K562 (cell line): ENCODE data around the gene CLPSL2. TPM values are rescaled to one million over a fixed set of nuclear protein-coding genes. Genes with fewer than 3 reads are reported as not detected.
A peak's percentile ranks its signal among the peaks of the same experiment; 100 is the strongest.

Source experiments
- CBX5 ChIP-seq: IDR thresholded peaks from 2 replicates; pipeline ENCODE4 v1.6.1; 2014; ENCODE audit warnings: low read depth, borderline replicate concordance
- CBX8 ChIP-seq: fragments of 200-600 bp; sonication (generic); IDR thresholded peaks from 2 replicates; pipeline ENCODE4 v1.6.1; 2012; ENCODE audit warnings: borderline replicate concordance, mixed run types, low read depth, mild to moderate bottlenecking, moderate library complexity, mixed read lengths, low read length, control low read depth, inconsistent platforms; ENCODE audit not compliant: poor library complexity, severe bottlenecking; ENCODE audit errors: extremely low read depth
- CCNT2 ChIP-seq: IDR thresholded peaks from 2 replicates; pipeline ENCODE4 v1.6.1; 2011; ENCODE audit warnings: borderline replicate concordance, low read depth, mild to moderate bottlenecking, moderate library complexity, mixed read lengths, low read length; ENCODE audit not compliant: insufficient read length; ENCODE audit errors: extremely low read depth
- ETS1 ChIP-seq: conservative IDR thresholded peaks from 2 replicates; pipeline ENCODE4 v1.6.1; 2011; ENCODE audit warnings: low read depth, mild to moderate bottlenecking, low read length; ENCODE audit not compliant: control insufficient read depth
- HBP1 ChIP-seq: fragments of 450-650 bp; formaldehyde crosslinking; IDR thresholded peaks from 2 replicates; pipeline ENCODE4 v1.4.0; 2022; ENCODE audit warnings: missing genetic modification characterization
- IRF2 ChIP-seq: sonication (generic); formaldehyde crosslinking; IDR thresholded peaks from 2 replicates; pipeline ENCODE4 v1.8.1; 2022; ENCODE audit warnings: mild to moderate bottlenecking, missing genetic modification reagents
- KAT2B ChIP-seq: IDR thresholded peaks from one replicate; pipeline ENCODE4 v1.6.1; 2012; ENCODE audit warnings: low read depth, mild to moderate bottlenecking, control low read depth, inconsistent platforms, low read length, moderate library complexity
- MED1 ChIP-seq: sonication (generic); formaldehyde crosslinking; IDR thresholded peaks from 2 replicates; pipeline ENCODE4 v1.8.1; 2023; ENCODE audit warnings: missing genetic modification reagents, borderline replicate concordance
- RERE ChIP-seq: sonication (generic); formaldehyde crosslinking; IDR thresholded peaks from 2 replicates; pipeline ENCODE4 v1.8.0; 2023; ENCODE audit warnings: missing genetic modification reagents, mild to moderate bottlenecking, borderline replicate concordance
- THRAP3 ChIP-seq: fragments of 450-650 bp; IDR thresholded peaks from 2 replicates; pipeline ENCODE4 v1.6.1; 2016; ENCODE audit warnings: mild to moderate bottlenecking, inconsistent platforms, borderline replicate concordance
- YY1 ChIP-seq, 3 experiments: IDR thresholded peaks; 2 replicates each; pipeline ENCODE4 v1.6.1; 2011; ENCODE audit warnings: low read length in 2 of 3, mild to moderate bottlenecking in 2 of 3, moderate library complexity in 2 of 3, borderline replicate concordance in 1 of 3, control low read depth in 1 of 3, low read depth in 1 of 3; ENCODE audit not compliant: insufficient read depth in 3 of 3, insufficient replicate concordance in 2 of 3, control insufficient read depth in 1 of 3, insufficient read length in 1 of 3; ENCODE audit errors: extremely low read depth in 1 of 3
- ZBTB17 ChIP-seq: fragments of 450-650 bp; formaldehyde crosslinking; IDR thresholded peaks from 2 replicates; pipeline ENCODE4 v1.4.0; 2020; ENCODE audit warnings: mild to moderate bottlenecking
- ZBTB49 ChIP-seq: sonication (generic); formaldehyde crosslinking; IDR thresholded peaks from 2 replicates; pipeline ENCODE4 v1.8.0; 2022; ENCODE audit warnings: missing genetic modification reagents, mild to moderate bottlenecking, borderline replicate concordance
- ZC3H8 ChIP-seq: fragments of 450-650 bp; IDR thresholded peaks from 2 replicates; pipeline ENCODE4 v1.6.1; 2017
- polyA plus RNA-seq, 8 experiments: library from polyadenylated mRNA; depleted of rRNA in 4 of 8; stranded (reverse) in 5 of 8; unstranded in 3 of 8; fragments of >200 nt; fragmentation: Nextera tagmentation in 2 of 8; fragmentation: Illumina TruSeq in 1 of 8; extraction: Ambion mirVana in 2 of 8; extraction: Trizol in 1 of 8; gene quantifications; 2 replicates each; pipeline versions ENCODE4 v1.2.1 to v1.2.3, GENCODE V29; 2011 to 2014; ENCODE audit warnings: inconsistent platforms in 1 of 8, missing spikeins in 1 of 8
- total RNA-seq, 7 experiments: library from RNA; depleted of rRNA in 6 of 7; stranded (reverse); fragments of >200 nt in 6 of 7; fragmentation: Illumina TruSeq in 2 of 7; extraction: Trizol in 2 of 7; gene quantifications; 2 replicates each; pipeline versions ENCODE4 v1.2.1 to v1.2.3, GENCODE V29; 2011 to 2021; ENCODE audit warnings: low replicate concordance in 1 of 7

Gene CLPSL2
- total and polyA plus RNA-seq, 9 of the 15 experiments (the other 6 are each of a cell fraction or from before 2014, with no cell fraction given), result not detected

- no peak for TF ChIP-seq RERE (CRISPR knock-in tag)
- peak; percentile 71; the same call in 1 of the 2 replicates for TF ChIP-seq CBX5
- TF ChIP-seq KAT2B, result no peak
- TF ChIP-seq ZBTB17, result peak; percentile 98
- no peak for TF ChIP-seq ZBTB49
- TF ChIP-seq CBX8, result no peak
- TF ChIP-seq MED1 (CRISPR knock-in tag), result no peak
- TF ChIP-seq ZC3H8, result no peak
- TF ChIP-seq HBP1 (CRISPR knock-in tag), result peak; percentile 28; the same call in 1 of the 2 replicates
- peak; percentile 93; the same call in 1 of the 2 replicates for TF ChIP-seq ETS1
- TF ChIP-seq YY1 (IDR thresholded peaks at IDR 0.05; ENCODE audit: borderline replicate concordance in 1 of 3, control insufficient read depth in 1 of 3, extremely low read depth in 1 of 3, insufficient read depth in 3 of 3, insufficient read length in 1 of 3, insufficient replicate concordance in 2 of 3, low read depth in 1 of 3, low read length in 2 of 3), result peak in 2 of 3 experiments; percentile 34 to 67
- TF ChIP-seq CCNT2, result peak; percentile 92
- no peak for TF ChIP-seq IRF2 (CRISPR knock-in tag)
- TF ChIP-seq THRAP3, result no peak
Measured at GRCh38 chr6:35727935-35728682, 48.3 kb upstream of the CLPSL2 start (continued).
